WERI-Rb-1 (cell line): ENCODE measurements around the gene JPT2.

Source experiments
- DNase-seq: peaks from one replicate; pipeline ENCODE4 v3.0.0-alpha.2; 2020
- H3K27ac ChIP-seq: fragments of 250-450 bp; sonication (Bioruptor Pico); 2 replicates; pipeline ENCODE4 v1.5.1; 2020; ENCODE audit warnings: mild to moderate bottlenecking, moderate library complexity
- H3K27me3 ChIP-seq: fragments of 250-450 bp; sonication (Bioruptor Pico); 2 replicates; pipeline ENCODE4 v1.5.1; 2021; ENCODE audit warnings: mild to moderate bottlenecking, low read depth, moderate library complexity; ENCODE audit not compliant: insufficient read depth, severe bottlenecking
- H3K36me3 ChIP-seq: fragments of 250-450 bp; sonication (Bioruptor Pico); 2 replicates; pipeline ENCODE4 v1.5.1; 2020; ENCODE audit warnings: mild to moderate bottlenecking, moderate library complexity
- H3K4me3 ChIP-seq: 2 replicates; pipeline ENCODE4 v1.5.1; 2011; ENCODE audit warnings: low read depth, mild to moderate bottlenecking, control low read depth, low read length
- H3K9me3 ChIP-seq: fragments of 250-450 bp; sonication (Bioruptor Pico); 2 replicates; pipeline ENCODE4 v1.5.1; 2021; ENCODE audit warnings: mild to moderate bottlenecking, moderate library complexity; ENCODE audit not compliant: severe bottlenecking
- TF ChIP-seq, protein P1 (sequence below): IDR thresholded peaks from 2 replicates; pipeline ENCODE4 v1.5.1; 2011; ENCODE audit warnings: low read depth, mild to moderate bottlenecking, control low read depth, inconsistent platforms, low read length

JPT2 gene

DNA sequence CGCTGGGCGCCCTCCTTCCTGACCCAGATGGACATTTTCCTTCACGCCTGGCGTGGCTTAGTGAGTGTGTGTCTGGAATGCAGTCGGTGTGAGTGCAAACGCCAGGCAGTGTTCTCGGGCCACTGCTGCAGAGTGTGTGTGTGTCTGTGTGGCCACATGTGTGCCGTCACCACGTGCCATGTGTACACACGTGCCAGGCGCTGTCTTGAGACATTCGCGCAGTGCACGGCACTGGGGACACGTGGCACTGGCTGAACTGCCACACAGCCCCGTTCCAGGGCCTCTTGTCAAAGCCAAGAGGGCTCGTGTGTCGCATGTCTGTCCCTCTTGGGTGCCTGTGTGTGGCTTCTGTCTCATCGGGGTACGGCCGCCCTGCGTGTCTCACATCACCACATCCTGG lies 56.7 kb downstream of the JPT2 start:
- Histone ChIP-seq H3K27me3 (no peaks in the 10 kb centered on the region), H3K27ac (no peak overlapping the region)
- TF ChIP-seq, protein P1, sequence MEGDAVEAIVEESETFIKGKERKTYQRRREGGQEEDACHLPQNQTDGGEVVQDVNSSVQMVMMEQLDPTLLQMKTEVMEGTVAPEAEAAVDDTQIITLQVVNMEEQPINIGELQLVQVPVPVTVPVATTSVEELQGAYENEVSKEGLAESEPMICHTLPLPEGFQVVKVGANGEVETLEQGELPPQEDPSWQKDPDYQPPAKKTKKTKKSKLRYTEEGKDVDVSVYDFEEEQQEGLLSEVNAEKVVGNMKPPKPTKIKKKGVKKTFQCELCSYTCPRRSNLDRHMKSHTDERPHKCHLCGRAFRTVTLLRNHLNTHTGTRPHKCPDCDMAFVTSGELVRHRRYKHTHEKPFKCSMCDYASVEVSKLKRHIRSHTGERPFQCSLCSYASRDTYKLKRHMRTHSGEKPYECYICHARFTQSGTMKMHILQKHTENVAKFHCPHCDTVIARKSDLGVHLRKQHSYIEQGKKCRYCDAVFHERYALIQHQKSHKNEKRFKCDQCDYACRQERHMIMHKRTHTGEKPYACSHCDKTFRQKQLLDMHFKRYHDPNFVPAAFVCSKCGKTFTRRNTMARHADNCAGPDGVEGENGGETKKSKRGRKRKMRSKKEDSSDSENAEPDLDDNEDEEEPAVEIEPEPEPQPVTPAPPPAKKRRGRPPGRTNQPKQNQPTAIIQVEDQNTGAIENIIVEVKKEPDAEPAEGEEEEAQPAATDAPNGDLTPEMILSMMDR = no peak

DNA sequence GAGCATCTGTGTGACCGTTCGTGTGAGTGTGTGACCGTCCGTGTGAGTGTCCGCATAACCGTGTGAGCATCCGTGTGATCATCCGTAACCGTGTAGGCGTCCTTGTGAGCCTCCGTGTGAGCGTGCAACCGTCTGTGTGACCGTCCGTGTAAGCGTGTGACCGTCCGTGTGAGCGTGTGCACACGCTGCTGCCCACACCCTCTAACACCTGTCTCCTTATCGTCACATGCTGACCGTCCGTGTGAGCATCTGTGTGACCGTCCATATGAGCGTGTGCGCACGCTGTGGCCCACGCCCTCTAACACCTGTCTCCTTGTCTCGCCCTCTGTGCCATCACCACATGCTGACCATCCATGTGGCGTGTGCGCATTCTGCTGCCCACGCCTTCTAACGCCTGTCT lies 62.2 kb downstream of the JPT2 start:
- H3K27me3 ChIP-seq = no peaks in the 10 kb centered on the region

More for the DNA sequence above, 56.7 kb downstream of the JPT2 start:
- no peak for DNase-seq
- Histone ChIP-seq H3K9me3 (no peaks in the 10 kb centered on the region), H3K4me3 (no peak overlapping the region), H3K36me3 (peaks cover 38% of the 10 kb centered on the region)

GRCh38 chr16:1740781-1741490 lies 62.9 kb downstream of the JPT2 start:
- Histone ChIP-seq H3K4me3 (no peak overlapping the region), H3K36me3 (peaks cover 20% of the 10 kb centered on the region), H3K27ac (no peak overlapping the region), H3K27me3 (no peaks in the 10 kb centered on the region), H3K9me3 (no peaks in the 10 kb centered on the region)
- no peak for DNase-seq
- TF ChIP-seq, protein P1 = no peak

More for the DNA sequence above, 62.2 kb downstream of the JPT2 start:
- no peak overlapping the region for H3K4me3 ChIP-seq
- H3K36me3 ChIP-seq = peaks cover 20% of the 10 kb centered on the region
- no peaks in the 10 kb centered on the region for H3K9me3 ChIP-seq
- TF ChIP-seq, protein P1 = no peak
- no peak overlapping the region for H3K27ac ChIP-seq
- no peak for DNase-seq

DNA sequence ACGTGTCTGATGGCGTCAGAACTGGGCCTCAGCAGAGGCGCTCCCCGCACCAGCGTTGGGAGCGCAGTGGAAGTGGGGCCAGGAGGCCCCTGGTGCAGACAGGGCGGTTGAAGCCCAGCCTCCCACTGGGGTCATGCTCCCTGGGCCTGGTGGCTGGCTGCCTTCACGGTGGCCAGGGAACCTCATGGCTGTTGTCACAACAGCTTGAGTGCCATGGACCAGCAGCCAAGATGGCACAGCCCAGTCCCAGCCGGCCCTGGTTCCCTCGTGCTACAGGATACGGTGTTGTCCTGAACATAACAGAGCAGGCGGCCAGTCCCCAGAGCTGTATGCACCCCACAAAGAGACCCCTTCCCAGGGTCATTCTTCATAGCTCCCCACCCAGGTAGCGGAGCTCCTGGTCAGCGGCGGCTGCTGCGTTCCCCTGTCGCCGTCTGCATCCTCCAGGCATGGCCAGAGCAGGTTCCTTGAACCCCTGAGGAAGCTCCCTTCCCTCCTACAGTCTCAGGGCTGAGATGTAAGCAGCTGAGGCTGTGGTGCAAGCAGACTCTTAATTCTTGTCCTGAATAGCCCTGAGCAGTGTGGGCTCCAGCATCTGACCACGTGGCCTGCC lies 63.6 kb downstream of the JPT2 start:
- Histone ChIP-seq H3K36me3 (peaks cover 20% of the 10 kb centered on the region), H3K4me3 (no peak overlapping the region), H3K9me3 (no peaks in the 10 kb centered on the region), H3K27me3 (no peaks in the 10 kb centered on the region), H3K27ac (no peak overlapping the region)
- DNase-seq = no peak
- TF ChIP-seq, protein P1 = no peak

- DNase-seq = no peak
- TF ChIP-seq, protein P1 = no peak
- Histone ChIP-seq H3K4me3 (no peak overlapping the region), H3K27ac (no peak overlapping the region), H3K36me3 (peaks cover 35% of the 10 kb centered on the region), H3K27me3 (no peaks in the 10 kb centered on the region), H3K9me3 (no peaks in the 10 kb centered on the region)
Measured at GRCh38 chr16:1743376-1744337, 65.6 kb downstream of the JPT2 start.
